Chondrocyte (in vitro differentiated cells): Measurements from ENCODE around the gene FAM240A. TPM values are rescaled to one million over a fixed set of nuclear protein-coding genes. Genes with fewer than 3 reads are reported as not detected.

Source experiments
- DNase-seq: peaks from one replicate; pipeline ENCODE4 v3.0.0; 2021; ENCODE audit warnings: mixed read lengths, low spot score
- H3K27ac Mint-ChIP-seq: one replicate; pipeline ENCODE4 v1.8.0; 2021; ENCODE audit warnings: mild to moderate bottlenecking, moderate library complexity, mixed read lengths; ENCODE audit not compliant: unreplicated experiment
- H3K27me3 Mint-ChIP-seq: 2 replicates; pipeline ENCODE4 v1.8.0; 2021; ENCODE audit warnings: low read depth, mixed read lengths
- H3K36me3 Mint-ChIP-seq: 2 replicates; pipeline ENCODE4 v1.8.0; 2021; ENCODE audit warnings: low read depth, mixed read lengths
- H3K4me1 Mint-ChIP-seq: 2 replicates; pipeline ENCODE4 v1.8.0; 2021; ENCODE audit warnings: low read depth, mild to moderate bottlenecking, mixed read lengths
- H3K4me3 Mint-ChIP-seq: one replicate; pipeline ENCODE4 v1.8.0; 2021; ENCODE audit warnings: mild to moderate bottlenecking, moderate library complexity, mixed read lengths; ENCODE audit not compliant: unreplicated experiment
- H3K9me3 Mint-ChIP-seq: 2 replicates; pipeline ENCODE4 v1.8.0; 2021; ENCODE audit warnings: low read depth, mixed read lengths
- total RNA-seq: library from RNA; stranded (reverse); gene quantifications from 3 replicates; pipeline ENCODE4 v1.2.1, GENCODE V29; 2021
- TF ChIP-seq, protein P1 (sequence below): fragments of 200-600 bp; sonication (generic); IDR thresholded peaks from 2 replicates; pipeline ENCODE4 v1.5.0; 2021; ENCODE audit warnings: antibody characterized with exemption, mild to moderate bottlenecking, moderate library complexity

FAM240A gene
- total RNA-seq, 1 donor from 2014 or later, result not detected

- DNase-seq, result no peak
- Mint-ChIP-seq H3K27ac (no peak overlapping the region), H3K4me1 (peaks cover 13% of the 10 kb centered on the region), H3K27me3 (no peaks in the 10 kb centered on the region), H3K9me3 (no peaks in the 10 kb centered on the region), H3K4me3 (peak overlapping the region; percentile 44), H3K36me3 (no peaks in the 10 kb centered on the region)
- TF ChIP-seq, protein P1, sequence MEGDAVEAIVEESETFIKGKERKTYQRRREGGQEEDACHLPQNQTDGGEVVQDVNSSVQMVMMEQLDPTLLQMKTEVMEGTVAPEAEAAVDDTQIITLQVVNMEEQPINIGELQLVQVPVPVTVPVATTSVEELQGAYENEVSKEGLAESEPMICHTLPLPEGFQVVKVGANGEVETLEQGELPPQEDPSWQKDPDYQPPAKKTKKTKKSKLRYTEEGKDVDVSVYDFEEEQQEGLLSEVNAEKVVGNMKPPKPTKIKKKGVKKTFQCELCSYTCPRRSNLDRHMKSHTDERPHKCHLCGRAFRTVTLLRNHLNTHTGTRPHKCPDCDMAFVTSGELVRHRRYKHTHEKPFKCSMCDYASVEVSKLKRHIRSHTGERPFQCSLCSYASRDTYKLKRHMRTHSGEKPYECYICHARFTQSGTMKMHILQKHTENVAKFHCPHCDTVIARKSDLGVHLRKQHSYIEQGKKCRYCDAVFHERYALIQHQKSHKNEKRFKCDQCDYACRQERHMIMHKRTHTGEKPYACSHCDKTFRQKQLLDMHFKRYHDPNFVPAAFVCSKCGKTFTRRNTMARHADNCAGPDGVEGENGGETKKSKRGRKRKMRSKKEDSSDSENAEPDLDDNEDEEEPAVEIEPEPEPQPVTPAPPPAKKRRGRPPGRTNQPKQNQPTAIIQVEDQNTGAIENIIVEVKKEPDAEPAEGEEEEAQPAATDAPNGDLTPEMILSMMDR, result no peak
Observed at GRCh38 chr3:46628901-46629369, 16.6 kb downstream of the FAM240A start.

DNA sequence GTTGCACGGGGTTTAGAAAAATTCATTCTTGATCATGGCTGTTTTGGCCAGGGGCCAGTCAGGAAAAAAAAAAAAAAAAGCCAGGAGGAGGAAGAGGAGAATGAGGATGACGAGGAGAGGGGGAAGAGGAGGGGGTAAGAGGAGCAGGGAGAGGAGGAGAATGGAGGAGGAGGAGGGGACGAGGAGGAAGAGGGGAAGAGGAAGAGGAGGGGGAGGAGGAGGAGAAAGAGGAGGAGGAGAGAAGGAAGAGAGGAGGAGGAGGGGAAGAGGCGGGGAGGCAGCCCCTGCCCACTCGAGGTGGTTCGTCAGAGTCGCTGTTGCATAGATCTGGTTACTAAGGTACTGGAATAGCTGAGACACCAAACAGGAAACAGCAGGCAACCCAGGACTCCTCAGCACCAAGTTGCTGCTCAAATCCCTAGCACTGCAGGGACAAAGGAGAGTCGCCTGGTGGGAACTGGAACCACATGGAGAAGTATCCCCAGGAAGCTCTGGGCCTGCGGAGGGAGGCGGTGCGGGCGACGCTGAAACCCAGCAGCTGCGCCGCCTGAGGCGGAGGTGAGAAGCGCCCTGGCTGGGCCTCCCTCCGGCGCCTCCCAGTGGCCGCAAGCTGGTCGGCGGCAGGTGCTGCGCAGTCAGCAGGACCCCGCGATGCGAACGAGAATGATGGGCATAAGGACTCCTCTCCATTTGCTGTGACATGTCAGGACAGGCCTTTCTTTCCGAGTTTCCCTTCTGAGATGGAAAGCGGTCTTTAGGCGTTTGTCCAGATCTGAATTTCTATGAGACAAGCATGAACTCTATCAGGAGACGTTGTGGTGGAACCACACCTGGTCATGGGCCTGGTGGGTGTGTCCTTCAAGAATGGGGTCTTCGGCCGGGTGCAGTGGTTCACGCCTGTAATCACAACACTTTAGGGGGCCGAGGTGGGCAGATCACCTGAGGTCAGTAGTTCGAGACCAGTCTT, 17.5 kb downstream of the FAM240A start:
- Mint-ChIP-seq H3K9me3 (no peaks in the 10 kb centered on the region), H3K36me3 (no peaks in the 10 kb centered on the region), H3K27ac (peak overlapping the region; percentile 12), H3K4me1 (peaks cover 13% of the 10 kb centered on the region), H3K4me3 (peak overlapping the region; percentile 44), H3K27me3 (no peaks in the 10 kb centered on the region)
- TF ChIP-seq, protein P1, result peak; percentile 100
- no peak for DNase-seq

DNA sequence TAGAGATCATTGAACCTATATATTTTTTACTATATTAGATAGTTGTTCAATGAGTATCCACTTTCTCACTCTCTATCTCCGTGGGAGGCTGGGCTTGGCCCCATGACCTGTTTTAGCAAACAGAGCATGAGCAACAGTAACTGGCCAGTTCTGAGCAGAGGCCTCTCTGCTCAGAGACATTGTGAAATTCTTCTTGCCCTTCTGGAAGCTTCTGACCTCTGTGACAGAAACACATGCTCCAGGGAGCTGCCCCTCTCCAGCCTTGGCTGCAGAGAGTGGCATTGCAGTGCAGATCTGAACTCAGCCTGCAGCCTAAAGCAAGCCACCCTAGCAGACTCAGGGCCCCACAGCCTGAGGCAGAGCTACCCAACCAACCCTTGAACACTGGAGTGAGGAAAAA, 20.5 kb downstream of the FAM240A start:
- TF ChIP-seq, protein P1, result no peak

DNA sequence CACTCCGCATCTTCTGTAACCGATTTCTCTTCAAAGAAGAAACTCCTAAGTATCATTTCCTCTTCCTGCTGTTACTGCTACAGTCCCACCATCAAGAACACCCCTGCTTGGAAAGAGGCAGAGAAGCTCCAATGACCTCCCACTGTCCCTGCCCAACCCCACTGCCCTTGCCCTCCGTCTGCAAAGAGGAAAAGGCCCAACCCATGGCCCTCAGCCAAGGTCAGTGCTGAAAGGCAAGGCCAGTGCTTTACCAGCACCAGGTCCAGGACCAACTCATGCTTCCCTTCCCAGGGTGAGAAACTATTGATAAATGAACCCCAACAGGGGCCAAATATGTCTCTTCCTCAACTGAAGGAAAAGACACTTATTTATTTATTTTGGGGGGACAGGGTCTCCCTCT, 22.5 kb downstream of the FAM240A start:
- no peak for DNase-seq
- no peak overlapping the region for H3K27ac Mint-ChIP-seq
- peaks cover 4% of the 10 kb centered on the region for H3K9me3 Mint-ChIP-seq
- TF ChIP-seq, protein P1, result no peak
- peaks cover 4% of the 10 kb centered on the region for H3K4me1 Mint-ChIP-seq
- no peaks in the 10 kb centered on the region for H3K36me3 Mint-ChIP-seq
- no peaks in the 10 kb centered on the region for H3K27me3 Mint-ChIP-seq
- H3K4me3 Mint-ChIP-seq, result no peak overlapping the region

More for the DNA sequence above, 20.5 kb downstream of the FAM240A start:
- Mint-ChIP-seq H3K9me3 (no peaks in the 10 kb centered on the region), H3K27me3 (no peaks in the 10 kb centered on the region), H3K27ac (no peak overlapping the region), H3K4me3 (no peak overlapping the region), H3K4me1 (peaks cover 13% of the 10 kb centered on the region), H3K36me3 (no peaks in the 10 kb centered on the region)
- DNase-seq, result no peak

DNA sequence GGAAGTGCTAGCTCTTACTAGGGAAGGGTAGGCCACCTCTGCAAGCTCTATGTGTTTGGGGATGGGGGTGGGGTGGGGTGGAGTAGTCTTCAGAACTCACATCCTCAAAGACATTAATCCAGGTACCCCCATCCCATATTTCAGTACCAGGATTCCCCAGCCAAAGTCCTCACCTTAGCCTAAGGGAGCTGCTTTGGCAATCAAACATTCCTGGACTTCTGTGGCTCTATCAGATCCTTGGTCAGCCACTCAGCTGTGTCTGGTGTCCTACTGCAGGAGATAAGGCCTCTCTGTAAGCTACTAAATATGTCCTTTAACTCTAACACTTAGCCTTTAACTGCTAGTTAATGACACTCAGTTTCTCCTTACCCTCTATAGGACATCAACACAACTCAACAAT, 26.9 kb downstream of the FAM240A start:
- Mint-ChIP-seq H3K4me3 (no peak overlapping the region), H3K27me3 (peaks cover 21% of the 10 kb centered on the region), H3K27ac (no peak overlapping the region), H3K9me3 (peaks cover 16% of the 10 kb centered on the region), H3K36me3 (peaks cover 2% of the 10 kb centered on the region), H3K4me1 (no peaks in the 10 kb centered on the region)
- TF ChIP-seq, protein P1, result no peak
- no peak for DNase-seq
